HCT116 (cell line): ENCODE results near the gene STIL.

Experiments used
- CEBPB ChIP-seq: IDR thresholded peaks from 2 replicates; pipeline ENCODE4 v1.6.1; 2012; ENCODE audit warnings: low read depth
- ELF1 ChIP-seq: IDR thresholded peaks from 2 replicates; pipeline ENCODE4 v1.6.1; 2012; ENCODE audit warnings: low read depth, borderline replicate concordance
- EZH2 ChIP-seq: fragments of 200-600 bp; sonication (generic); IDR thresholded peaks from 2 replicates; pipeline ENCODE4 v1.6.1; 2017; ENCODE audit warnings: antibody characterized with exemption, mixed run types
- EZH2phosphoT487 ChIP-seq: fragments of 200-600 bp; IDR thresholded peaks from 2 replicates; pipeline ENCODE4 v1.6.1; 2018; ENCODE audit warnings: antibody characterized with exemption, borderline replicate concordance
- POLR2A ChIP-seq: IDR thresholded peaks from 2 replicates; pipeline ENCODE4 v1.7.0; 2011; ENCODE audit warnings: borderline replicate concordance; ENCODE audit not compliant: insufficient read depth, insufficient read length; ENCODE audit errors: extremely low read depth
- POLR2AphosphoS5 ChIP-seq: IDR thresholded peaks from 2 replicates; pipeline ENCODE4 v1.6.1; 2011; ENCODE audit warnings: mild to moderate bottlenecking, low read depth, low read length, moderate library complexity
- SP1 ChIP-seq: IDR thresholded peaks from 2 replicates; pipeline ENCODE4 v1.6.1; 2012; ENCODE audit warnings: low read depth
- TCF7L2 ChIP-seq: IDR thresholded peaks from 2 replicates; pipeline ENCODE4 v1.7.0; 2011; ENCODE audit warnings: borderline replicate concordance, inconsistent platforms; ENCODE audit not compliant: insufficient read depth, insufficient read length; ENCODE audit errors: extremely low read depth
- TF ChIP-seq, protein P1 (sequence below), 3 experiments: fragments of 200-600 bp in 1 of 3; sonication (generic) in 1 of 3; IDR thresholded peaks in 2 of 3; conservative IDR thresholded peaks in 1 of 3; 2 replicates each; pipeline ENCODE4 v1.5.1; 2012 to 2017; ENCODE audit warnings: low read depth in 2 of 3, low read length in 2 of 3, antibody characterized with exemption in 1 of 3, borderline replicate concordance in 1 of 3, control low read depth in 1 of 3, mild to moderate bottlenecking in 1 of 3, mixed read lengths in 1 of 3, mixed run types in 1 of 3, moderate library complexity in 1 of 3; ENCODE audit not compliant: insufficient read depth in 1 of 3
- TF ChIP-seq, protein P2 (sequence below): IDR thresholded peaks from 2 replicates; pipeline ENCODE4 v1.6.1; 2012
- TF ChIP-seq, protein P3 (sequence below): IDR thresholded peaks from 2 replicates; pipeline ENCODE4 v1.6.1; 2011; ENCODE audit warnings: mild to moderate bottlenecking, low read length, moderate library complexity; ENCODE audit not compliant: insufficient replicate concordance; ENCODE audit errors: extremely low read depth
- TF ChIP-seq, protein P4 (sequence below): IDR thresholded peaks from 2 replicates; pipeline ENCODE4 v1.6.1; 2012; ENCODE audit warnings: low read depth

DNA sequence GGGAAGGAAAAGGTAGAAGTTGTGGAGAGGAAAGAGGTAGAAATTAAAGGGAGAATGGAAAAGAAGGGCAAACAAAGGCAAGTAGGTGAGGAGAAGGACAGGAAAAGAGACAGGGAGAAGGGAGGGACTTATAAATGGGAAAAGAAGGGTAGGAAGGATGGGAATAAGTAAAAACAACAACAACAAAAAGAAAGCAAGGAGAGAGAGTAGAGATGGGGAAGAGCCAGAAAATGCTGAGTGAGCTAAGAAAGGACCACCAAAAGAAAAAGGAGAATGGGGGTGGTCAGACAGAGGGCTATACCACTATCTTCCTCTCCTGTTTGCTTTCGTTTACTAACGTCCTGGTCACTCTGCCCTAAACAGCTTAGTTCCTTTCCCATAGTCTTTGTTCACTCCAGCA, 17.9 kb upstream of the STIL start:
- TF ChIP-seq, protein P1, sequence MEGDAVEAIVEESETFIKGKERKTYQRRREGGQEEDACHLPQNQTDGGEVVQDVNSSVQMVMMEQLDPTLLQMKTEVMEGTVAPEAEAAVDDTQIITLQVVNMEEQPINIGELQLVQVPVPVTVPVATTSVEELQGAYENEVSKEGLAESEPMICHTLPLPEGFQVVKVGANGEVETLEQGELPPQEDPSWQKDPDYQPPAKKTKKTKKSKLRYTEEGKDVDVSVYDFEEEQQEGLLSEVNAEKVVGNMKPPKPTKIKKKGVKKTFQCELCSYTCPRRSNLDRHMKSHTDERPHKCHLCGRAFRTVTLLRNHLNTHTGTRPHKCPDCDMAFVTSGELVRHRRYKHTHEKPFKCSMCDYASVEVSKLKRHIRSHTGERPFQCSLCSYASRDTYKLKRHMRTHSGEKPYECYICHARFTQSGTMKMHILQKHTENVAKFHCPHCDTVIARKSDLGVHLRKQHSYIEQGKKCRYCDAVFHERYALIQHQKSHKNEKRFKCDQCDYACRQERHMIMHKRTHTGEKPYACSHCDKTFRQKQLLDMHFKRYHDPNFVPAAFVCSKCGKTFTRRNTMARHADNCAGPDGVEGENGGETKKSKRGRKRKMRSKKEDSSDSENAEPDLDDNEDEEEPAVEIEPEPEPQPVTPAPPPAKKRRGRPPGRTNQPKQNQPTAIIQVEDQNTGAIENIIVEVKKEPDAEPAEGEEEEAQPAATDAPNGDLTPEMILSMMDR (IDR thresholded peaks at IDR 0.05 in 2 of 3, conservative IDR thresholded peaks at IDR 0.05 in 1 of 3; ENCODE audit: borderline replicate concordance in 1 of 3, insufficient read depth in 1 of 3, low read depth in 2 of 3, low read length in 2 of 3): no peak
- no peak for TF ChIP-seq EZH2phosphoT487
- no peak for TF ChIP-seq ELF1
- no peak for TF ChIP-seq POLR2A
- TF ChIP-seq TCF7L2: no peak
- no peak for TF ChIP-seq EZH2
- TF ChIP-seq, protein P2, sequence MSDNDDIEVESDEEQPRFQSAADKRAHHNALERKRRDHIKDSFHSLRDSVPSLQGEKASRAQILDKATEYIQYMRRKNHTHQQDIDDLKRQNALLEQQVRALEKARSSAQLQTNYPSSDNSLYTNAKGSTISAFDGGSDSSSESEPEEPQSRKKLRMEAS: no peak
- TF ChIP-seq, protein P3, sequence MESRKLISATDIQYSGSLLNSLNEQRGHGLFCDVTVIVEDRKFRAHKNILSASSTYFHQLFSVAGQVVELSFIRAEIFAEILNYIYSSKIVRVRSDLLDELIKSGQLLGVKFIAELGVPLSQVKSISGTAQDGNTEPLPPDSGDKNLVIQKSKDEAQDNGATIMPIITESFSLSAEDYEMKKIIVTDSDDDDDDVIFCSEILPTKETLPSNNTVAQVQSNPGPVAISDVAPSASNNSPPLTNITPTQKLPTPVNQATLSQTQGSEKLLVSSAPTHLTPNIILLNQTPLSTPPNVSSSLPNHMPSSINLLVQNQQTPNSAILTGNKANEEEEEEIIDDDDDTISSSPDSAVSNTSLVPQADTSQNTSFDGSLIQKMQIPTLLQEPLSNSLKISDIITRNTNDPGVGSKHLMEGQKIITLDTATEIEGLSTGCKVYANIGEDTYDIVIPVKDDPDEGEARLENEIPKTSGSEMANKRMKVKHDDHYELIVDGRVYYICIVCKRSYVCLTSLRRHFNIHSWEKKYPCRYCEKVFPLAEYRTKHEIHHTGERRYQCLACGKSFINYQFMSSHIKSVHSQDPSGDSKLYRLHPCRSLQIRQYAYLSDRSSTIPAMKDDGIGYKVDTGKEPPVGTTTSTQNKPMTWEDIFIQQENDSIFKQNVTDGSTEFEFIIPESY: no peak
- no peak for TF ChIP-seq CEBPB
- TF ChIP-seq SP1: no peak
- TF ChIP-seq, protein P4, sequence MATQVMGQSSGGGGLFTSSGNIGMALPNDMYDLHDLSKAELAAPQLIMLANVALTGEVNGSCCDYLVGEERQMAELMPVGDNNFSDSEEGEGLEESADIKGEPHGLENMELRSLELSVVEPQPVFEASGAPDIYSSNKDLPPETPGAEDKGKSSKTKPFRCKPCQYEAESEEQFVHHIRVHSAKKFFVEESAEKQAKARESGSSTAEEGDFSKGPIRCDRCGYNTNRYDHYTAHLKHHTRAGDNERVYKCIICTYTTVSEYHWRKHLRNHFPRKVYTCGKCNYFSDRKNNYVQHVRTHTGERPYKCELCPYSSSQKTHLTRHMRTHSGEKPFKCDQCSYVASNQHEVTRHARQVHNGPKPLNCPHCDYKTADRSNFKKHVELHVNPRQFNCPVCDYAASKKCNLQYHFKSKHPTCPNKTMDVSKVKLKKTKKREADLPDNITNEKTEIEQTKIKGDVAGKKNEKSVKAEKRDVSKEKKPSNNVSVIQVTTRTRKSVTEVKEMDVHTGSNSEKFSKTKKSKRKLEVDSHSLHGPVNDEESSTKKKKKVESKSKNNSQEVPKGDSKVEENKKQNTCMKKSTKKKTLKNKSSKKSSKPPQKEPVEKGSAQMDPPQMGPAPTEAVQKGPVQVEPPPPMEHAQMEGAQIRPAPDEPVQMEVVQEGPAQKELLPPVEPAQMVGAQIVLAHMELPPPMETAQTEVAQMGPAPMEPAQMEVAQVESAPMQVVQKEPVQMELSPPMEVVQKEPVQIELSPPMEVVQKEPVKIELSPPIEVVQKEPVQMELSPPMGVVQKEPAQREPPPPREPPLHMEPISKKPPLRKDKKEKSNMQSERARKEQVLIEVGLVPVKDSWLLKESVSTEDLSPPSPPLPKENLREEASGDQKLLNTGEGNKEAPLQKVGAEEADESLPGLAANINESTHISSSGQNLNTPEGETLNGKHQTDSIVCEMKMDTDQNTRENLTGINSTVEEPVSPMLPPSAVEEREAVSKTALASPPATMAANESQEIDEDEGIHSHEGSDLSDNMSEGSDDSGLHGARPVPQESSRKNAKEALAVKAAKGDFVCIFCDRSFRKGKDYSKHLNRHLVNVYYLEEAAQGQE: no peak
- TF ChIP-seq POLR2AphosphoS5: no peak
